DOHH2 (cell line): ENCODE data around the gene UBE2L3.

Source experiments
- H3F3A ChIP-seq: fragments of 200-600 bp; sonication (generic), shearing (Covaris generic); 2 replicates; pipeline ENCODE4 v1.6.0; 2016; ENCODE audit warnings: antibody characterized with exemption, mild to moderate bottlenecking; ENCODE audit not compliant: control insufficient read depth, insufficient read depth
- H3K27ac ChIP-seq: fragments of 200-600 bp; sonication (generic); 2 replicates; pipeline ENCODE4 v1.5.1; 2014; ENCODE audit warnings: low read depth, mild to moderate bottlenecking, low read length, moderate library complexity
- H3K27me3 ChIP-seq: fragments of 200-600 bp; sonication (generic); 2 replicates; pipeline ENCODE4 v1.6.1; 2014; ENCODE audit warnings: mild to moderate bottlenecking, low read length, mixed read lengths; ENCODE audit not compliant: control insufficient read depth
- H3K36me3 ChIP-seq: fragments of 200-600 bp; sonication (generic); 2 replicates; pipeline ENCODE4 v1.6.1; 2014; ENCODE audit warnings: mild to moderate bottlenecking, low read length, moderate library complexity, mixed read lengths; ENCODE audit not compliant: control insufficient read depth
- H3K4me1 ChIP-seq: fragments of 200-600 bp; sonication (generic); 2 replicates; pipeline ENCODE4 v1.6.1; 2014; ENCODE audit warnings: mild to moderate bottlenecking, low read length, mixed read lengths; ENCODE audit not compliant: control insufficient read depth
- H3K4me2 ChIP-seq: fragments of 200-600 bp; sonication (generic); 2 replicates; pipeline ENCODE4 v1.6.0; 2014; ENCODE audit warnings: mild to moderate bottlenecking, low read length, moderate library complexity
- H3K4me3 ChIP-seq: fragments of 200-600 bp; sonication (generic); 2 replicates; pipeline ENCODE4 v1.5.1; 2014; ENCODE audit warnings: mild to moderate bottlenecking, low read length, mixed read lengths
- H3K79me2 ChIP-seq: fragments of 200-600 bp; sonication (generic); 2 replicates; pipeline ENCODE4 v1.6.1; 2014; ENCODE audit warnings: mild to moderate bottlenecking, low read length, mixed read lengths; ENCODE audit not compliant: control insufficient read depth
- H3K9me2 ChIP-seq: fragments of 200-600 bp; sonication (generic); replicated peaks from 2 replicates; pipeline ENCODE4 v1.6.1; 2014; ENCODE audit warnings: mild to moderate bottlenecking, low read length, mixed read lengths; ENCODE audit not compliant: control insufficient read depth
- H3K9me3 ChIP-seq: fragments of 200-600 bp; sonication (generic); 2 replicates; pipeline ENCODE4 v1.6.1; 2014; ENCODE audit warnings: antibody characterized with exemption, low read length, mixed read lengths; ENCODE audit not compliant: control insufficient read depth, insufficient read depth
- H4K20me1 ChIP-seq: fragments of 200-600 bp; sonication (generic); 2 replicates; pipeline ENCODE4 v1.6.0; 2014; ENCODE audit warnings: low read depth, mild to moderate bottlenecking, antibody characterized with exemption, low read length, moderate library complexity; ENCODE audit not compliant: control insufficient read depth, insufficient read depth
- CTCF ChIP-seq: fragments of 200-600 bp; sonication (generic); IDR thresholded peaks from one replicate; pipeline ENCODE4 v1.5.1; 2014; ENCODE audit warnings: antibody characterized with exemption, mild to moderate bottlenecking, low read depth, low read length; ENCODE audit not compliant: poor library complexity, severe bottlenecking
- EZH2phosphoT487 ChIP-seq: fragments of 200-600 bp; sonication (generic); IDR thresholded peaks from 2 replicates; pipeline ENCODE4 v1.6.1; 2017; ENCODE audit warnings: borderline replicate concordance, mild to moderate bottlenecking, antibody characterized with exemption, low read length, moderate library complexity, mixed read lengths

The UBE2L3 gene

GRCh38 chr22:21623648-21623970 is 56.1 kb downstream of the UBE2L3 start:
- H4K20me1 ChIP-seq = peaks cover 9% of the 10 kb centered on the region; the same call in 1 of the 2 replicates
- H3K79me2 ChIP-seq = peaks cover 95% of the 10 kb centered on the region
- H3F3A ChIP-seq = peaks cover 49% of the 10 kb centered on the region
- peaks cover 78% of the 10 kb centered on the region for H3K36me3 ChIP-seq
- H3K9me3 ChIP-seq = no peaks in the 10 kb centered on the region
- H3K9me2 ChIP-seq = no peaks in the 10 kb centered on the region
- no peak overlapping the region for H3K4me3 ChIP-seq
- peaks cover 41% of the 10 kb centered on the region for H3K4me1 ChIP-seq
- H3K27ac ChIP-seq = no peak overlapping the region
- no peak overlapping the region for H3K4me2 ChIP-seq
- TF ChIP-seq CTCF = no peak
- no peaks in the 10 kb centered on the region for H3K27me3 ChIP-seq

- Histone ChIP-seq H3K9me3 (no peaks in the 10 kb centered on the region), H3K4me3 (no peak overlapping the region), H3K4me2 (no peak overlapping the region; the same call in 1 of the 2 replicates), H3K27ac (peak overlapping the region; percentile 29), H4K20me1 (peaks cover 9% of the 10 kb centered on the region; the same call in 1 of the 2 replicates), H3K4me1 (peaks cover 47% of the 10 kb centered on the region), H3K36me3 (peaks cover 80% of the 10 kb centered on the region), H3K9me2 (no peaks in the 10 kb centered on the region), H3F3A (peaks cover 46% of the 10 kb centered on the region), H3K79me2 (peaks cover 95% of the 10 kb centered on the region), H3K27me3 (no peaks in the 10 kb centered on the region)
- TF ChIP-seq CTCF (peak; percentile 93), EZH2phosphoT487 (no peak)
Measured at GRCh38 chr22:21624120-21624879, 56.8 kb downstream of the UBE2L3 start.

- peaks cover 93% of the 10 kb centered on the region for H3K79me2 ChIP-seq
- peaks cover 46% of the 10 kb centered on the region for H3F3A ChIP-seq
- peaks cover 84% of the 10 kb centered on the region for H3K36me3 ChIP-seq
- H4K20me1 ChIP-seq = peaks cover 9% of the 10 kb centered on the region; the same call in 1 of the 2 replicates
- no peaks in the 10 kb centered on the region for H3K9me3 ChIP-seq
- H3K4me2 ChIP-seq = peak overlapping the region; percentile 4; the same call in 1 of the 2 replicates
- no peak overlapping the region for H3K4me3 ChIP-seq
- H3K27ac ChIP-seq = peak overlapping the region; percentile 29
- H3K9me2 ChIP-seq = no peaks in the 10 kb centered on the region
- TF ChIP-seq CTCF (no peak), EZH2phosphoT487 (no peak)
- no peaks in the 10 kb centered on the region for H3K27me3 ChIP-seq
- H3K4me1 ChIP-seq = peaks cover 48% of the 10 kb centered on the region
Measured at GRCh38 chr22:21624880-21625791, 57.6 kb downstream of the UBE2L3 start.
